Transverse colon (tissue), 4 donors: ENCODE results near the gene GPR89B. TPM values are rescaled to one million over a fixed set of nuclear protein-coding genes. Genes with fewer than 3 reads are reported as not detected.
"Not testable (repeated sequence)": the region's sequence is repeated elsewhere in the genome, so short reads cannot be mapped to it uniquely, and the experiment has no call there.

Experiments
- DNase-seq: peaks from one replicate; pipeline ENCODE4 v3.0.0-alpha.2; 2019
- H3K27ac ChIP-seq, 4 donors: fragments of 200-600 bp; sonication (generic); 2 replicates each; pipeline ENCODE4 v1.5.1; 2016 to 2018; ENCODE audit warnings: inconsistent platforms in 4 of 4
- H3K27me3 ChIP-seq: fragments of 200-600 bp; sonication (generic); 2 replicates; pipeline ENCODE4 v1.5.1; 2017; ENCODE audit warnings: inconsistent platforms
- H3K36me3 ChIP-seq, 4 donors: fragments of 200-600 bp; sonication (generic); 2 replicates each; pipeline ENCODE4 v1.5.1; 2017 to 2019; ENCODE audit warnings: inconsistent platforms in 4 of 4
- H3K4me1 ChIP-seq, 4 donors: fragments of 200-600 bp; sonication (generic); 2 replicates each; pipeline ENCODE4 v1.5.1; 2017 to 2020; ENCODE audit warnings: inconsistent platforms in 4 of 4
- H3K4me3 ChIP-seq, 4 donors: fragments of 200-600 bp; sonication (generic); 1 replicate in 1 of 4; 2 replicates in 3 of 4; pipeline versions ENCODE4 v1.5.1 to v1.6.1; 2017 to 2019; ENCODE audit warnings: inconsistent platforms in 4 of 4
- H3K9me3 ChIP-seq, 2 donors: fragments of 200-600 bp; sonication (generic); 2 replicates each; pipeline ENCODE4 v1.5.1; 2017 to 2019; ENCODE audit warnings: inconsistent platforms in 2 of 2
- WGBS, 2 donors: methylation state at CpG; one replicate each; pipeline ENCODE4 v1.1.5; 2018; ENCODE audit warnings: low coverage in 1 of 2; 5-methylcytosine and 5-hydroxymethylcytosine counted together
- in situ Hi-C, 4 donors: fragments of 200-750 bp; cut with MboI; loops; one replicate each; pipeline versions ENCODE4 v1.15.0 to v1.15.1; 2017; ENCODE audit warnings: low sequenced_read_pairs in 3 of 4, low pct_ligation_motif_present in 1 of 4, low pct_unique_long_range_greater_than_20kb in 1 of 4
- intact Hi-C: fragments of 100-400 bp; cut with DNase I; formaldehyde crosslinking; loops from one replicate; pipeline ENCODE4 v1.15.1; 2023; ENCODE audit warnings: low total_unique reads
- total RNA-seq, 4 donors: library from RNA; depleted of rRNA; stranded (reverse); fragments of >200 nt; gene quantifications; one replicate each; pipeline ENCODE4 v1.1.0, GENCODE V29; 2016

GPR89B gene
- total RNA-seq, 4 donors from 2014 or later: 5.0 to 30.8 (median 12.5) TPM

- intact Hi-C loops, DNase-seq, H3K4me1 ChIP-seq, H3K9me3 ChIP-seq, in situ Hi-C loops, H3K36me3 ChIP-seq, H3K27ac ChIP-seq: not testable (repeated sequence)
- WGBS, 2 donors: 0% methylated on average over 17 of the region's 58 CpGs; no CpG with 5 or more reads in 1 of the 2 donors
- Histone ChIP-seq H3K4me3 (peak overlapping the region in 1 of 4 donors; percentile 39), H3K27me3 (peaks cover 43% of the 10 kb centered on the region)
Observed at GRCh38 chr1:148014289-148015200, 86.3 kb downstream of the GPR89B start.

- H3K36me3 ChIP-seq, H3K27me3 ChIP-seq, intact Hi-C loops, H3K4me3 ChIP-seq, H3K4me1 ChIP-seq, DNase-seq, H3K27ac ChIP-seq, H3K9me3 ChIP-seq, in situ Hi-C loops: not testable (repeated sequence)
- WGBS, 2 donors: 80 to 90% methylated on average over 5 of the region's 5 CpGs
Observed at GRCh38 chr1:148024918-148025317, 96.7 kb downstream of the GPR89B start.

DNA sequence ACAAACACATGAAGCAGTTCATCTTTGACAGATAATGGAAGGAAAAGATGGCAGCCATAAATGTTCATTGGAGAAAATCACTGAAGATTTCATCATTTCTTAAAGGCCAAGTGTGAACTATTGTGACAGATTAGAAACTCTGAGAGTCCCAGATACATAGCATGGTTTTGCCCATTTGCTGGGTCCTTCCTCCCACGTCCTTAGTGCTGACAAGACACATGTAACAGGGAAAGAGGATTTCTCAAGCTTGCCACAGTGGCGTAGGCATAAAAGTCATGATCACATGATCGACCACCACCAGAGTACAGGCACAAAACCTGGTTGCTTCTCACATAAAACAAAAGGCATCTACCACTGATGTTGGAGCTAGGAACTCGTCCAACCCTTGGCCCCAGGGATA lies 98.8 kb downstream of the GPR89B start:
- H3K9me3 ChIP-seq, H3K4me1 ChIP-seq, H3K27me3 ChIP-seq, in situ Hi-C loops, intact Hi-C loops, H3K4me3 ChIP-seq, DNase-seq, H3K36me3 ChIP-seq, H3K27ac ChIP-seq: not testable (repeated sequence)
- no CpG with 5 or more reads among the region's 4 CpGs for WGBS, 2 donors

DNA sequence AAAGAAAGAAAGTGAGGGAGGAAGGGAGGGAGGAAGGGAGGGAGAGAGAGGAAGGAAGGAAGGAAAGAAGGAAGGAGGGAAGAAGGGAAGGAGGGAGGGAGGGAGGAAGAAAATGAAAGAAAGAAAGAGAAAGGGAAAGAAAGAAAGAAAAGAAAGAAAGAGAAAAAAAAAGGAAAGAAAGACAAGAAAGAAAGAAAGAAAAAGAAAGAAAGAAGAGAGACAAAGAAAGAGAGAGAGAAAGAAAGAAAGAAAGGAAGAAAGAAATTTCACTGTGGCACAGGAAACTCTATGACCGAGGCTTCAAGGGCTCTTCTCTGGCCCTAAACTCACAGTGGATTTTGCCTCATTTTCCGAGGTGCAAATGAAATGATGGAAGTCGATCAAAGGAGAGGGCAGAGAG lies 104.0 kb downstream of the GPR89B start:
- intact Hi-C loops: not testable (repeated sequence)

GRCh38 chr1:148032690-148033089 lies 104.5 kb downstream of the GPR89B start:
- intact Hi-C loops, H3K36me3 ChIP-seq, H3K27ac ChIP-seq, H3K27me3 ChIP-seq, in situ Hi-C loops, H3K4me1 ChIP-seq, H3K9me3 ChIP-seq, H3K4me3 ChIP-seq, DNase-seq: not testable (repeated sequence)
- no CpG with 5 or more reads among the region's 25 CpGs for WGBS, 2 donors

More for the DNA sequence above, 104.0 kb downstream of the GPR89B start:
- H3K4me3 ChIP-seq, in situ Hi-C loops, H3K27ac ChIP-seq, H3K36me3 ChIP-seq, H3K9me3 ChIP-seq, DNase-seq, H3K27me3 ChIP-seq, H3K4me1 ChIP-seq: not testable (repeated sequence)
- WGBS, 2 donors: 42 to 60% methylated on average over 2 to 3 of the region's 3 CpGs

- H3K4me3 ChIP-seq, intact Hi-C loops, H3K27ac ChIP-seq, H3K27me3 ChIP-seq, H3K36me3 ChIP-seq, DNase-seq, H3K4me1 ChIP-seq, H3K9me3 ChIP-seq, in situ Hi-C loops: not testable (repeated sequence)
- 12 to 42% methylated on average over 3 to 6 of the region's 16 CpGs for WGBS, 2 donors
Observed at GRCh38 chr1:148033147-148033546, 104.9 kb downstream of the GPR89B start.

DNA sequence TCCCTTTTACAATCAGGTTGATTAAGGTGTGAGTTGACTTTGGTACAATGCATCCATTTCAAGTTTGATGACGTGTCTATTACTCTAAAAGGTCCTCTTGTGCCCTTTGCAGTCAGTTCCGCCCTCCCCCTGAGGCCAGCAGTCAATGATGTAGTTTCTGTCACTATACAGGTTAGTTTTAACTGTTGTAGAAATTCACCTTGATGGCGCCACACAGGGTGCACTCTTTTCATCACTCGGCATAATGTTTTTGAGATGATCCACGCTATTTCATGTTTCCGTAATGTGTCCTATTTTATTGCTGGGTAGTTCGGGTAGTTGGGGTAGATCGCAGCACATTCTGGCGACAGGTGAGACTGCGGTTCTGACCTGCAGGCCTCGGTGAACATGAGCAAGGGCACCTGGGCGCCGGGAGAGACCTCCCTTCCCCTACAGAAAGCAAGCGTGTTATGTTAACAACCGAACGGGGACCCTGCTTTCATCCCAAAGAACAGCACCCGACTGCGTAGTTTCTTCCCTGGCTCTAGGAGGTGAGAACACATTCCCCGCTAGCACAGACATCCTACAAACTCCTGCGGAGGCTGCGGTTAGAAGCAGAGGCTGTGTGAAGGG lies 109.7 kb downstream of the GPR89B start:
- H3K4me3 ChIP-seq: peak overlapping the region in 3 of 4 donors; percentile 27 to 47 (median 34)

More for the DNA sequence above, 109.7 kb downstream of the GPR89B start:
- H3K9me3 ChIP-seq, in situ Hi-C loops, H3K27me3 ChIP-seq, DNase-seq, H3K36me3 ChIP-seq, intact Hi-C loops, H3K4me1 ChIP-seq: not testable (repeated sequence)
- WGBS, 2 donors: 7% methylated on average over 7 of the region's 21 CpGs; no CpG with 5 or more reads in 1 of the 2 donors
- H3K27ac ChIP-seq: peak overlapping the region in 2 of 4 donors; percentile 72 to 75
